Measurements from ENCODE around the gene NET1.

NET1 gene

GRCh38 chr10:5447611-5448071 lies 35.3 kb downstream of the NET1 start:
- DNase-seq (ENCODE audit: low read depth in 2 of 2) = peak in 1 of 2 donors; percentile 35
- no peak for TF ChIP-seq CTCF (IDR thresholded peaks at IDR 0.05; ENCODE audit: low read depth, low read length)
- peak overlapping the region; percentile 54 to 63 for H3K4me3 ChIP-seq (replicated peaks in 1 of 2; ENCODE audit: low read depth in 2 of 2, low read length in 2 of 2)

- no peak for DNase-seq (ENCODE audit: low read depth in 2 of 2)
- H3K4me3 ChIP-seq (replicated peaks in 1 of 2; ENCODE audit: low read depth in 2 of 2, low read length in 2 of 2) = peak overlapping the region in 1 of 2 donors; percentile 63
- no peak for TF ChIP-seq CTCF (IDR thresholded peaks at IDR 0.05; ENCODE audit: low read depth, low read length)
Observed at GRCh38 chr10:5448333-5449001, 36.1 kb downstream of the NET1 start.

- no peak for TF ChIP-seq CTCF (IDR thresholded peaks at IDR 0.05; ENCODE audit: low read depth, low read length)
- DNase-seq (ENCODE audit: low read depth in 2 of 2) = no peak
- peak overlapping the region in 1 of 2 donors; percentile 19 for H3K4me3 ChIP-seq (replicated peaks in 1 of 2; ENCODE audit: low read depth in 2 of 2, low read length in 2 of 2)
Observed at GRCh38 chr10:5449227-5449626, 36.9 kb downstream of the NET1 start.

GRCh38 chr10:5449823-5450222 lies 37.5 kb downstream of the NET1 start:
- peak; percentile 80 to 87 for DNase-seq (ENCODE audit: low read depth in 2 of 2)
- TF ChIP-seq CTCF (IDR thresholded peaks at IDR 0.05; ENCODE audit: low read depth, low read length) = no peak
- peak overlapping the region in 1 of 2 donors; percentile 19 for H3K4me3 ChIP-seq (replicated peaks in 1 of 2; ENCODE audit: low read depth in 2 of 2, low read length in 2 of 2)

GRCh38 chr10:5450605-5451384 lies 38.4 kb downstream of the NET1 start:
- no peak overlapping the region for H3K4me3 ChIP-seq (replicated peaks in 1 of 2; ENCODE audit: low read depth in 2 of 2, low read length in 2 of 2)
- peak in 1 of 2 donors; percentile 17 for DNase-seq (ENCODE audit: low read depth in 2 of 2)
- no peak for TF ChIP-seq CTCF (IDR thresholded peaks at IDR 0.05; ENCODE audit: low read depth, low read length)

GRCh38 chr10:5453749-5454489 lies 41.6 kb downstream of the NET1 start:
- no peak for TF ChIP-seq CTCF (IDR thresholded peaks at IDR 0.05; ENCODE audit: low read depth, low read length)
- H3K4me3 ChIP-seq (replicated peaks in 1 of 2; ENCODE audit: low read depth in 2 of 2, low read length in 2 of 2) = no peak overlapping the region
- no peak for DNase-seq (ENCODE audit: low read depth in 2 of 2)

All from cardiac fibroblast (primary cell).